DLD1 (cell line): Measurements from ENCODE around the gene ATP4B.

Experiments used
- in situ Hi-C: cut with HindIII; loops from 2 replicates; pipeline ENCODE4 v1.10.0; 2017; ENCODE audit warnings: low sequenced_read_pairs

The ATP4B gene

GRCh38 chr13:113643593-113643992 is 14.4 kb downstream of the ATP4B start:
- in situ Hi-C loops = no loop called here

- in situ Hi-C loops = no loop called here
These were observed 15.4 kb downstream of the ATP4B start for GRCh38 chr13:113642563-113642962.

GRCh38 chr13:113641426-113641825 is 16.6 kb downstream of the ATP4B start:
- in situ Hi-C loops = no loop called here

- in situ Hi-C loops = no loop called here
These were observed 18.3 kb downstream of the ATP4B start for GRCh38 chr13:113639616-113640262.

- in situ Hi-C loops = no loop called here
These were observed 19.2 kb downstream of the ATP4B start for GRCh38 chr13:113638806-113639205.

DNA sequence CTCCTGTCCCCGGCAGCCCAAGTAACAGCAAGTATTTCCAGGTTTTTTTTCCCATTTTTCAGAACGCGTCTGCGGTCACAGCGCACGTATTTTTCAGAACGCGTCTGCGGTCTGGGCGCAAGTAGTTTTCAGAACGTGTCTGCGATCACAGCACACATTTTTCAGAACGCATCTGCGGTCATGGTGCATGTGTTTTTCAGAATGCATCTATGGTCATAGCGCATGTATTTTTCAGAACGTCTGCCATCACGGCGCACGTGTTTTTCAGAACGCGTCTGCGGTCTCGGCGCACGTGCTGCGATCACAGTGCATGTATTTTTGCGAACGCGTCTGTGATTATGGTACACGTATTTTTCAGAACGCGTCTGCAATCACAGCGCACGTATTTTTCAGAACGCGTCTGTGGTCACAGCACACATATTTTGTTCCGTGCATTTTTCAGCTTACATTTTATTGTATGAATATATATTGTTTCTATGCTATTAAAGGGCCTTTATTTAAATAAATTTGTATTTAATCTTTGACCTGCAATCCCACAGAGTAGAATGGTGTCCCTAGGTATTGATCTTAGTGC is 19.7 kb downstream of the ATP4B start:
- in situ Hi-C loops = no loop called here

- in situ Hi-C loops = no loop called here
These were observed 20.5 kb downstream of the ATP4B start for GRCh38 chr13:113637262-113638160.

DNA sequence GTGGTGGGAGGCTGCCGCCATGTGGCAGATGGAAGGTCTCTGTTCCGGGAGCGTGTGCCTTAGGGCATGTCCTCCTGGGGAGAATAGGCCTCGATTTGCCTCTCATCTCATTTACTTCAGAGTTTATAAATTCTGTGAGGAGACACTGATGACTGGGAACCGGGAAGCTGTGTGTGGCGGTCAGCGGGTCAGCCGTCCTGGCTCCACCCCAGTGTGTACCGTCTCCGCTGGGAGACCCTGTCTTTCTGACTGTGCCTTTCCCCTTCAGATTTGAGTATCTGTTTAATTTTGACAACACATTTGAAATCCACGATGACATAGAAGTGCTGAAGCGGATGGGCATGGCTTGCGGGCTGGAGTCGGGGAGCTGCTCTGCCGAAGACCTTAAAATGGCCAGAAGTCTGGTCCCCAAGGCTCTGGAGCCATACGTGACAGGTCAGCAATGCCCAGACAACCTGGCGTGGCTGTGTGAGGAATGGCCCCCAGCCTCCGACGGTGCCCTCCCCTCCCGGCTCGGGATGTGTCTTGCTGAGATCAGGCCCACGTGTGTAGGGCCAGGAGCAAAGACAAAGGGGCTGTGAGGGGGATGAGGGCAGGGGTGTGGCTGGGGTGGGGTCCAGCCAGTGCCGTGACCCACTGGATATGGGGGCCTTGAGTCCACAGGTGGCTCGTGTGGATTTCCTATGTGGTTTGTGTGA is 21.6 kb downstream of the ATP4B start:
- in situ Hi-C loops = no loop called here

DNA sequence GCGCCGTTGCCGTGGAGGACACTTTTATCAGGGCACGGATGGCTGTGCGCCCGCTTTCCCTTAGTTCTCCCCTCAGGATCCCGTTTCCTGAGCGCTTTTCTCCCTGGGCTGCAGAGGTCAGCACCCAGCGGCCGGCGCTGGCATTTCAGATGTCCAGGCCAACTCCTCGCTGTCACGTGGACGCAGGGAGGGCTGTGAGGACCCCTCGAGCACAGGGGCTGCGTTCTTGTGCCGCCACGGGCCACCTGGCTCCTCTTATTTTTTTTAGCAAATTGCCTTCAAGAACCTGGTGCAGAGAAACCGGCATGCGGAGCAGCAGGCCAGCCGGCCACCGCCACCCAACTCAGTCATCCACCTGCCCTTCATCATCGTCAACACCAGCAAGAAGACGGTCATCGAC is 22.3 kb downstream of the ATP4B start:
- in situ Hi-C loops = no loop called here

DNA sequence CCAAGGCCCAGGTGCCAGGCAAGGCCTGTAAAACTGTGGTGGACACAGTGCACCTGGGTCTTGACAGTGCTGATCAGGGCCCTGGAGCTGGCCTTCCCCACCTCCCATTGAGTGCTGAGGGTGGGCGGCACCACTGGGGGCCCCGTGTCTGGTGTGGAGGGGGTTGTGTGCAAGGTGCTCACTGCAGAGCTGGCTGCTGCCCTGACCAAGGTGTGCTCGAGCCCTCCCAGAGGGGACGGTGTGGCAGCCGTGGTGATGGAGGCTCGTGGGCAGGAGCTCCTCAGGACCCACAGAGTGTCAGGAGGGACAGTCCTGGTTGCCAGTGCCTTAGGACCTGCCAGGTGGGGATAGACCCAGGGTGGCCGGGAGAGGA is 23.0 kb downstream of the ATP4B start:
- in situ Hi-C loops = no loop called here

DNA sequence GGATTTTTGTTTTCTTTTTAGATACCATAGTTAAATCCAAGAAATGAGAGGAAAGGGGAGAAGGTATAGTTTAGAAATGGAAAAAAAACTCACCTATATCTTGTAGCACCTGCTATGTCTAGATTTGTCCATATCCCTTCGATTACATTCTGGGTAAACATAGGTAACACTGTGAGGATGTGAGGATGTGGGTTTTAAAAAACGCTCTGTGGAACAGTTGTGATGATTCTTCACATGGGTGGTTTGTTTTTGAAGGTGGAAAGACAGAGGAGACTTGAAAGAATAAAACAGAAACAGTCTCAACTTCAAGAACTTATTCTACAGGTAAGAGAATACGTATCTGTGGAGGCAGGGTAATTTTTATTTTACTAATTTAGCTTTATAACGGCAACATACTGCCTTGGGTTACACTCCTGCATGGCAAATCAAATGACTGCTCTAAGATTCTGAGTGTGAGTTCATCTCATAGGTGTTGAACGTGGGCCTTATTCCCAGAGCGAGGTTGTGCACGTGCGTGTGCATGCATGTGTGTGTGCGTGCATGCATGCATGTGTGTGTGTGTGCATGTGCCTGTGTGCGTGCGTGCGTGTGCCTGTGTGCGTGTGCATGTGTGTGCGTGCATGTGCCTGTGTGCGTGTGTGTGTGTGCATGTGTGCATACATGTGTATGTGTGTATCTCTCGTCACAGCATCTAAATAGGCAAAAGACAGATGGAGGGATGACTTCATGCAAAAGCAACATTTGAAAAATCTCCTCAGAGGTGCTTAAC is 23.5 kb downstream of the ATP4B start:
- in situ Hi-C loops = no loop called here

DNA sequence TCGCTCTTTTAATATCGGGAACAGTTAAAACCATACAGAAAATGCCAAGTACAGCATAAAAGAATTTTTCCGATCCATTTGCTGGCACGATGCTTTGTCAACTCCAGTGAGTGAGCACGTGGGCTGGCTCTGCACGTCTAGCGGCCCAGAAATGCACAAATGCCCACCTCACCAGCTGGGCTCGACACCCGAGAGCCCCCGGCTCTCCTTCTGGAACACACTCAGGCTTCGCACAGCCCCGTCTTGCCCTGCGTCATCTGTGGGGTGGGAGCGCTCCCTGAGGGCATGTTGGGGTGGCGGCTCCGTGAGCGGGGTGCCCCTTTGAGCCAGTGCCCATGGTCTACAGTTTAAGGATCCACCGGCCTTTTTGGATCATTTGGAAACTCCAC is 24.5 kb downstream of the ATP4B start:
- in situ Hi-C loops = no loop called here

DNA sequence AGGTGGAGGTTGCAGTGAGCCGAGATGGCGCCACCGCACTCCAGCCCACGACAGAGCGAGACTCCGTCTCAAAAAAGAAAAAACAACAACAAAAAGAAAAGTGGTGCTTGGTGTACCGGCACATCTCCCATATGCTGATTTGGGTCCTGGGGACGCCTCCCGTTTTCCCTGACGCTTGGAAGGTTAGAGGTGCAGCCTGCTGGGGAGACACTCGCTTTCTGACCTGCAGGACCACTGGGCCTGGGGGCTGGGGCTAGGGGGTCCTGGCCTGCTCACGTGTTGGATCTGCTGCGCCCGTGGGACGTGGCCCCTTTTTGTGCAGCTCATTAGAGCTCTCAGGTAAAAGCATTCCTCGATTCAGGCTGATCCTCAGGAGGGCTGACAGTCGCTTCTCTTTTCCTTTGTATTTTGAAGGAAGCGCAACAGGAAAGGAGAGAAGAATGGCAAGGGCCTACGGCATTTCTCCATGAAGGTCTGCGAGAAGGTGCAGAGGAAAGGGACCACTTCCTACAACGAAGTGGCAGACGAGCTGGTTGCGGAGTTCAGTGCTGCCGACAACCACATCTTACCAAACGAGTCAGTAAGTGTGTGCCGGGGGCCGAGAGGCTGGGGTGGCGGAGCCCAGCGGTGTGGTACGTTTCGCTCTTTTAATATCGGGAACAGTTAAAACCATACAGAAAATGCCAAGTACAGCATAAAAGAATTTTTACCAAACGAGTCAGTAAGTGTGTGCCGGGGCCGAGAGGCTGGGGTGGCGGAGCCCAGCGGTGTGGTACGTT is 25.1 kb downstream of the ATP4B start:
- in situ Hi-C loops = no loop called here

DNA sequence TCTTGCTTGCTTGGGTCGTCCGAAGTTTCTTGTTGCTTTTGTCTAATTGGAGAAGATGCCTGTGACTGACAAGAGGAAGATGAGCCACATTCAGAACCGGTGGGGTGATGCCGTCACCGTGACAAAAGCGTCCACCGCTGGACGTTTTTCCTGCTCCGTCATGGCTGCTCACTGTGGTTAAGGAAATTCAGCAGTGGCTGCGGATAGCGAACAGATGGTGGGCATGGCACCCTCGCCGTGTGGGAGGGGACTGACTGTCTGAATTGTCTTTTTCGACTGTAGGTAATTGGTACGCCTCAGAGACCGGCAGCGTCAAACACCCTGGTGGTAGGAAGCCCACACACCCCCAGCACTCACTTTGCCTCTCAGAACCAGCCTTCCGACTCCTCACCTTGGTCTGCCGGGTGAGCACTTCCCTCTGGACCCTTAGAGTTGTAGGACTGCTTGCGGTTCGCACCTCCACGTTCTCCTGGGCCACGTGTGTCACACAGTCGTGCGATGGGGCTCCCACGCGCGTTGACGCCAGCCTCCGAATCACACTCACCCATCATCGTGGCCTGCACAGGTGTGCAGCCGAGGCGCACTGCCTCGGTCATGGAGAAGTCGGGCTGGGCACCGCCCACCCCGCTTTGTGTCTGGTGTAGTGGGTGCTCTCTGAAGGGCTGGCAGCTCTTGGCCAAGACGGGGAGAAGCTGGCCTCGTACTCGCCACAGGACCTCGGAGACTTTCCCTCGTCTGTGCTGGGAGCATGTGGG is 26.5 kb downstream of the ATP4B start:
- in situ Hi-C loops = no loop called here

GRCh38 chr13:113630804-113631203 is 27.2 kb downstream of the ATP4B start:
- in situ Hi-C loops = no loop called here

DNA sequence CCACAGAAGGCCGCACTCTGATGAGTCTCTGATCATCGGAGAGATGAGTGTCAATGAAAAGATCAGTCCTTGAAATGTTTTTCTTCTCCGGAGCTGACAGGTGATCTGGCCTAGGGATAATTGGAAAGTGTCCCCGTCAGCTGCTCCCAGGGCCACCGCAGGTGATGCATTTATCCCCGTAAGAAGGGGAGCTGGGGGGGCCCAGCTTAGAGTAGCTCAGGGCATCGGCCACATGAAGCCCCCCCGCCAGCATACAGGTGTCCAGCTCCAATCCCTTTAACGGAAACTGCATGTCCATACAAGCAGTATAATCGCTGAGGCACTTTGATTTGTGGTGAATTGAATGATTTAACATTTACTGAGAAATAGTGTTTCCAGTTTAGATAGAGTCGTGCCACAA is 27.7 kb downstream of the ATP4B start:
- in situ Hi-C loops = no loop called here

DNA sequence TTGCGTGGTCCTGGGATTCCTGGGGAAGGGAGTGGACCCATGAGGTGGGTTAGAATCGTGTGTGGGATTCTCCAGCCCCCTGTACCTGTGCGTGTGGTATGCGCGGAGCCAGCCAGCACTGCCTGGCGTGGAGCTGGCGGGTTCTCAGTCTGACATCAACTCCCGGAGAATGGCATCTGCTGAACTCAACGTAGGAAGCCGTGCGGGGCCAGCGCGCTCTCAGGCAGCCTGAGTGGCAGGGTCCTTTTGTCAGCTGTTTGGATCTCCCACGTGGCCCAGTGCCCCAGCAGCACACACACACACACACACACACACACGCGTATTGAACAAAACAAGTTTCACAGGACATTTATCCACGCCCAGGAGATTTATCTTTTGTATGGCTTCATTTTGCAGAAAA is 28.1 kb downstream of the ATP4B start:
- in situ Hi-C loops = no loop called here

- in situ Hi-C loops = no loop called here
These were observed 29.4 kb downstream of the ATP4B start for GRCh38 chr13:113628291-113629270.
